HG02642 (cell line): ENCODE results near the gene SH3GLB2.
A peak's percentile ranks its signal among the peaks of the same experiment; 100 is the strongest.

Source experiments
- ATAC-seq: cut with Tn5 transposase; IDR thresholded peaks from one replicate; pipeline ENCODE4 v1.9.1; 2021; ENCODE audit warnings: mild to moderate bottlenecking; ENCODE audit not compliant: unreplicated experiment, poor library complexity

Gene SH3GLB2

DNA sequence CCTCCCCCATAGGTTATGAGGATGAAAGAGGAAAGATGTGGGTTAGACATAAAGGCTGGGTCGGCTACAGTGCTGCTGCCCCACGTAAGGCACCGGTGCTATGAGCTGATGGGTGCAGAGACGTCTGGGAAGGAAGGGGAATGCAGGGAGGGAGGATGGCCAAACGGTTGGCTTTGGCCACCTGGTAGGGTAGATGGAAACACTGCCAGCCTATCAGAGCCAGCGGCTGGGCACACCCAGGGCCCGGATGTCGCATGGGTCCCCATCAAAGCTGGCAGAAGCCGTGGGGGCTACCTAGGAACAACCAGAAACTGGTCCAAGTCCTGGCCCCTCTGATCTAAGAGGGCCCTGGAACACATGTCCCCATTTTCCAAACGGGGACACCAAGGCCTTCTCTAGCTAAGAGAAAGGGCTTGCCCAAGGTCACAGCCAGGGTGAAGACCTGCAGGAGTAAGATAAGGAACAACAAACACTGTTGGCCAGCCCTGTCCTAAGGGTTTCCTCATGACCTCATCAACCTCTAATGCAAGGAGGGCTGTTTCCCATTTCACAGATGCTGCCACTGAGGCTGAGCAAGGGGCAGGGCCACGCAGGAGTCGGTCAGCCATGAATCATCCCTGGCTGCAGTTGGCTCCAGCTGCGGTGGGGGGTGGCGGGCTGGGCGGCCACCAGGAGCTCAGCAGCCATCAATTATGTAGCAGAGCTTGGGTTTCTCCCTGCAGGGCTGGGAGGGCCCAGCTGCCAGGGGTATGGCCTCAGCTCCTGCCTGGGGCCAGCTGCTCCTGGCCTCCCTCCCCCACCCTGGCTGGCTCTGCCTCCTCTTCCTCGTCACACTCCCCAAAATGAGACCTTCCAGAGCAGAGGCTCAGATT lies 4.9 kb downstream of the SH3GLB2 start:
- ATAC-seq = no peak

DNA sequence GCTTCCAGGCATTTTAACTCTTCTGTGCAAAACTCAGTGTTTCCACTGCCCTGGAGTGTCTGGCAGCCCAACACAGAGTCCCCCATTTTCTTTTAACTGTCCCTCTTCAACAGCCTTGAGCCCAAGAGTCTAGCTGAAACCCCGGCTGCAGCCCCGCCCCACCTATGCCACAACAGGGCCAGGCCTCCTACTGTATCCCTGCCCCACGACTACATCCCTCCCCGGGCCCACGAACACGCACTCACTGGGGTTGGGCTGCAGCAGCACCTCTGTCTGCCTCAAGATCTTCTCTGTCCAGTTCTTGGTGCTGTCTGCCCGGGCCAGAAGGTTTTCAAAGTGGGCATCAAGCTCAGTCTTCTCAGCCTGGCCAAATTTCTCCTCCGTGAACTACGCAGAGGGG lies 6.1 kb downstream of the SH3GLB2 start:
- ATAC-seq = no peak

DNA sequence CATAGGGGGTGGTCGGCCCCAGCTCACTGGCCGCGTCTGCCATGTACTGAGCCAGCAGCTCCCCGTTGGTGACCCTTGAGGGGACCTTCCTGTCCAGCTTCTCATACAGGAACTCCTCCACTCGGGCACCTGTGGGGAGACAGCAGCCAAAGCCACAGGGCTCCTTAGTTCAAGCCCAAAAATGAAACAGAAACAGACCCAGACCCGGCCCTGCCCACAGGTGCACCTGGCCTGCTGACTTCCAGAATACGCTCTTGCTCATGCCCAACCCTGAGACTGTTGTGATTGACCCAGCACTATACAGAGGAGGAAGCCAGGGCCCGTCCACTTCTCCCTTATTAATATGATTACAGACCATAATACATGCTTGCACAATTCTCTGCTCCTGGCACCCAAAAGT lies 7.0 kb downstream of the SH3GLB2 start:
- peak; percentile 72 for ATAC-seq

DNA sequence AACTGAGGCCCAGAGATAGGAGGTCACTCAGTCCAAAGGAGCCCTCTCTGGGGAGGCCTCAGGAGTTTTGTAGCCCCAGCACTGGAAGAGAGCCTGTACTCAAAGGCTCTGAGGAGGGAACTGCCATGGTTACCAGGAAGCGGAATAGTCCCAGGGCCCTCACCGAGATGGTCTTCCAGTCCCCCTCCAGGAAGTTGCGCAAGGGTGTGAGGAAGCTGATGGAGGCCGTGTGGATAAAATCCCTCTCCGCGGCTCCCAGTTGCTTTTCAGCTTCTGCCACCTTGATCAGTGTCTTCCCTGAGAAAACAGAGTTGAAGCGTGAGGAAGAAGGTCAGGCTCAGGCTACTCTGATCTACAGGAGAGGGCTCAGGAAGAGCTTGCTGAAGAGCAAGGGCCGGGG lies 13.5 kb downstream of the SH3GLB2 start:
- ATAC-seq = no peak

DNA sequence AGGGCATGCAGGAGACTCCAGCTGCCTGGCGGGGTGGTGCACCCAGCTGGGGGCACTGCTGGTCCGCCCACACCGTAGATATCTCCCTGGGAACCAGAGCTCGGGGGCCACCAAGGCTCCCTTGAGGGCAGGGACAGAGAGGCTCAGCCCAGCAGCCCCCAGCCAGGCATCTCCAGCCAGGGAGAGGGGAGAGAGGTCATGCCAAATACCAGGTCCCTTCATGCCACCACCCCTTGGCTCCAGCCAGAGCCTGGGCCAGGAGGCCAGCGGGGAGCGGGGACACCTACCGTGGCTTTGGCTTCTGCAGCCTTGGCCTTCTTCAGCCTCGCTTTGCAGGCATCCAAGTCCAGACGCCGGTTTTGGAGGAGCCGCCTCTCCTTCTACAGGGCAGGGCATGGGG lies 14.0 kb downstream of the SH3GLB2 start:
- no peak for ATAC-seq

DNA sequence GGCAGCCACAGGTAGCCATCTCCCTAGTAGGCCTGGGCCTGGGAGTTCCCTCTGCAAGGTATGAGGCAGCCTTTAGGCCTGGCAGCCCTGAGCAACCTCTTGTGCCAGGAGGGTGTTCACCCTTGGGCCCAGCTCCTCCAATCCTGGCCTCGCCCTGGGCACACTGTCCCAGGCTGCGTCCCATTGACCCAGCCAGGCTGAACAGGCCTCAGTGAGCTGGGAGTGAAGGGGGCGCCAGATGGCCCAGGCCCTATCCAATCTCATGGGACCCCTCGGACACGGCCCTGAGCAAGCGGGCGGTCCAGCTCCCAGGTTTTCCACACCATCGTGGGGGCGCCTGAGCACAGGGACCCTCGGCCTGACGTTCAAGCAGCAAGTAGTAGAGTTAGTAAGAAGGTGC lies 14.5 kb downstream of the SH3GLB2 start:
- no peak for ATAC-seq

DNA sequence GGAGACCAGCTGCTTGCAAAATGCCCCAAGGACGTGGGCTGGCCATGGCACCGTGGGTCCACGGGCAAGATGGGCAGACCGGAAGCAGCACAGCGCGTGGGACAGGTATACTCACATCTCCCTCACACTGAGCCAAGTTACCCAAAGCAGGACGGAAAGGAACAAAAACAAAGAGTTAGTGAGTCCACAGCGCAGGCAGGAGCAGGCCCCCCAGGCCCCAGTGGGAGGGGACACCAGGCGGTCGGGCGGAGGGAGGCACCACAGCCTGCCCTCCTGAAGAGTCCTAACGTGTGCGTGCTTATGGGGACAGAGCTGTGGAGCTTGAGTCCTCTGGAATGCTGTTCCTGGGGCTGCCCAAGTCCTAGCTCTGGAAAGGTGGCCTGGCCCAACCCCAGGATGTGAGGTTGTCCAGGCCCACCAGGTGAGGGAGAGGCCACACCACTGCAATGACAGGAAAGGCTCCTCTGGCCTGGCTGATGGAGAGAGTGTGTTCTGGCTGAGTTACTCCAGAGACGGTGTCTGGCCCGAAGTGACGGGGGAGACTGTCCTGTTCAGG lies 15.2 kb downstream of the SH3GLB2 start:
- ATAC-seq = no peak

DNA sequence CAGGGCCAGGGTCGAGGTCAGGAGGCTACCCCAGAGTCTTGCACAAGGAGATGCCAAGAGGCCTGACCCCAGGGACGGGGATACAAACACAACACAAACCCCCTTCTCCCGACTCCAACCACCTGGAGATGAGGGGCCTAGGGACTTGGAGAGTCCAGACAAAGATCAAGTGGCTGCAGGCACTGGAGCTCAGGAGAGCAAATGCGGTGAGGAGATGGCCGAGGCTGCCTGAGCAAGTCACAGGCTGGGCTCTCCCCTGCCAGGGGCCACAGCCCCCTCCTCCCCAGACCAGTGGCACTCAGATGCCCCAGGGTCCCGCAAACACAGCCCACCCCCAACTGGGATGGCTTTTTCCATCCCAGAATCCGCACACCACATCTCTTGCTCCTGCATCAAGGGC lies 15.8 kb downstream of the SH3GLB2 start:
- no peak for ATAC-seq

DNA sequence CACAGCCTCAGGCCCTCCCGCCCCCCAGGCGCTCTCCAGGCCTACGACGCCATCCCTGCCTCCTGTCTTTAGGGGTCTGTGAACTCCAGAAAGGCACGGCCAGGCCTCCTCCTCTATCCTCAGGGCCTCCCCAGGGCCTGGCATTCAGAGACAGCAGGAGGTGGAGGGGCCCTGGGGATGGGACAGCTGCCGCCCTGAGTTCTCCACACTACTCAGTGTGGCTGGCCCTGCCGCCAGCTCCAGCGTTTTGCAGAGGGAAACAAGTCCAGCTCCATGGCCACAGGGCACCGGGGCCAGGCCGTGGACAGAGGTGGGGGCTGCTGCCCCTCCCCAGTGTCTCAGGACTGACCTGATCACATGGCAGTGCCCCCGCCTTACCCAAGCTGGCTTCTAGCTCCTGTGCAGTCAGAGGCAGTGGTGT lies 16.4 kb downstream of the SH3GLB2 start:
- no peak for ATAC-seq

DNA sequence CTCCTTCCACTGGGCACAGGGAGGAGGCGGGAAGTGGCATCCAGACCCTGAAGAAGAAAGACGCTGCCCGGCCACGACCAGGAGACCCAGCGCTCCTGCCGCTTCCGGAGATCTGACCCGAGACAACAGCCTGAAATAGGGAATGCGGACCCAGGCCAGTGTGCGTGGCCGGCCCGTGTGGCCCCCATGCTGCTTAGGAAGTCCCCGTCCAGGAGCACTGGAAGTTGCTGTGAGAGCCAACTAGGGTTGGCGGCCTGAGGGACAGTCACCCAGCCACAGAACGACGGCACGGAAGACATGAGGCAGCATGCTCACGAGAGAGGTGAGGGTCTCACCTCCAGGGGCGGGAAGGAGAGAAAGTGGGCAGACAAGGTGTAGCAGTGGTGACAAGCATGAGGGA lies 17.0 kb downstream of the SH3GLB2 start:
- no peak for ATAC-seq

DNA sequence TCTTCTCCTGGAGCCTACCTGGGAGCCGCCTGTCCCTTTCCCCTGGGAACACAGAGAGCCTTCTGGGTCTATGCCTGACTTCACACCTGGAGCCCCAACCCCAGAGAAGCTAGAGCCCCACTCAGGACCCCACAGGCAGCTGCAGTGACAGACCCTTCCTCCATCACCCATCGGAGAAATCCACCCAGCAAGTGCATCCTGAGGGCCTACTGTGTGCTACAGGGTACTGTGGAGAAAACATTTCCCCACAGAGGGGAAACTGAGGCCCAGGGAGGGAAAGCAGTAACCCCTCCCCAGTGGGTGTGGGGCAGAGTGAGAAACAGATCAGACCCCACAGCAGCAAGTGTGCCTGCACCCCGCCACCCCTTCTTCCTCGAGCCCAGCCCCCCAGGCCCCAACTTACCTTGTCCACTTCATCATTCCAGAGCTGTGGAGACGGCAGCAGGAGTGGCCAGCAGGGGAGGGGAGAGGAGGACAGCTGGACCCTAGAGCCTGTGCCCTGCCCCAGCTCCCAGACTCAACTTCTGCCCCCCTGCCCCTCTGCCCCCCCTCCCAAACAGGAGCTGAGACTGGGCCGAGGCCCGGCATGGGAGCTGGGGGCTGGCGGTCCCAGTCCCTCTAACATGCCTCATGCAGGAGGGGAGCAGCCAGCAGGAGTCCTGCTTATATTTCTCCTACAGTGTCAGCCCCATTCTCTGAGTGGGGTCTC lies 17.7 kb downstream of the SH3GLB2 start:
- no peak for ATAC-seq

DNA sequence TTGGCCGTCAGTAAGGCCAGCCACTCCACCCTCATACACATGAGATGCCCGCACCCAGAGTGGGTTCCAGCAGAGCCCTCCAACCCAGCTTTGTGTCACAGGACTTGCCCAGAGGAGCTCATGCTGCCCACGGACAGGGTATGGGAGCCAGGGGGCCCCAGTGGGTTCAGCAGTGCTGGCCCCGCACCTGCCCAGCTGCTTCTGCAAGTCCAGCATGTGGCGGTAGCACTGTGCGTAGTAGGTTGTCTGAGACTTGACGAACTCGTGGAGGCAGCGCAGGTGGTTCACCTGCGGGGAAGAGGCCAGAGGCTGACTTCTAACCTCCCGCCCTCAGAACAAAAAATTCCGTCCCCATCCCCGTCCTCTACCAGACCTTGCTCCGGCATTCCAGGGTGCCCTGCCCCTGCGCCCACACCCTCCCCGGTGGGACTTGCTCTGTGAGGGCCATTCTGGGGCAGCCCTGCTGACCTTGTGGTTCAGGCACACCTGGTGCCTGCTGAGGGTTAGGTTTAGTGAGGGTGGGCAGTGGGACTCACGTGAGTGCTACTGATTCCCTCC lies 18.5 kb downstream of the SH3GLB2 start:
- ATAC-seq = no peak

DNA sequence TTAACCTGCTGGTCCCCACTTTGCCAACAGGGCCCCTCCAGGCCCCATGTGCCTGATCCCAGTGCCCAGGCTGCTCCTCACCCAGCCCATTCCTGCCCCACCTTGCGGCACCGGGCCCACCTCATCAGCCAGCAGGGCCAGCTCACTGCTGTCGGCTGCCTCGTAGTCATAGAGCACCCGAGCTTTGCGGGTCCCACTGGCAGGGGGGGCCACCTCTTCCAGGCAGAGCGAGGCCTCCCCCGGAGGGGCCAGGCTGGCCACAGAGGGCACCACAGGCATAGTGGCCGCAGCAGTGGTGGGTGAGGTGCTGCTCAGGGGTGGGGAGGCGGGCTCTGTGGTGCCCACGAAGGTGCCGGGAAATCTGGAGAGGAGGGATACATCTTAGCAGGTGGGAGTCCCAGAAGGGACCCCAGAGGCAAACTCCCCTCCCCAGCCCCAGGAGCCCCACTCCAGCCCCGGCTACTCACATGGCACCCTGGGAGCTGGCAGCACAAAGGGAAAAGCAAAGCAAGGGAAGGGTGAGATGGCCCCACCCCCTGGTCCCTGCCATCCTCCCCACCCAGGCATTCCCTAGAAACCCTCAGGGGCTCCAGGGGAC lies 19.0 kb downstream of the SH3GLB2 start:
- no peak for ATAC-seq

DNA sequence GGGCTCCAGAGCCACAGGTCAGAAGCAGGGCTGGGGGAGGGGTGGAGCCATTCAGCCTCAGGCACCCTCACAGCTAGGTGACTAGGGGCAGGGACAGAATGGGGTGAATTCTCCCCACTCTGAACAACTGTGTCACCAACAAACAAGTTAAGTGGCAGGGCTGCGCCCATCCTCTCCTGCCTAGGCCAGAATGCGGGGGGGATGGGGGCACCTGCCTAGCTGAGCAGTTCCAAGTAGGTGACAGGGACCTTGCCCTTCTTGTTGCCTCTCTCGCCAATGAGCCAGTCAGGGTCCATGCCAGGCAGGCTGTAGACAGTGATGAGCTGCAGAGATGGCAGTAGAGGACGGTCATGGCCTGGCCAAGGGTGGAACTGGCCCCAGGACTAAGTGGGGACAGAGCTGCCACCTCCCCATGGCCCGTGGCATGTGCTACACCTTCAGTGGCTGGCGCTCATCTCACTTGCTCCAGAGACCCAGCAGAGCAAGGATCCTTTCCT lies 19.6 kb downstream of the SH3GLB2 start:
- no peak for ATAC-seq

DNA sequence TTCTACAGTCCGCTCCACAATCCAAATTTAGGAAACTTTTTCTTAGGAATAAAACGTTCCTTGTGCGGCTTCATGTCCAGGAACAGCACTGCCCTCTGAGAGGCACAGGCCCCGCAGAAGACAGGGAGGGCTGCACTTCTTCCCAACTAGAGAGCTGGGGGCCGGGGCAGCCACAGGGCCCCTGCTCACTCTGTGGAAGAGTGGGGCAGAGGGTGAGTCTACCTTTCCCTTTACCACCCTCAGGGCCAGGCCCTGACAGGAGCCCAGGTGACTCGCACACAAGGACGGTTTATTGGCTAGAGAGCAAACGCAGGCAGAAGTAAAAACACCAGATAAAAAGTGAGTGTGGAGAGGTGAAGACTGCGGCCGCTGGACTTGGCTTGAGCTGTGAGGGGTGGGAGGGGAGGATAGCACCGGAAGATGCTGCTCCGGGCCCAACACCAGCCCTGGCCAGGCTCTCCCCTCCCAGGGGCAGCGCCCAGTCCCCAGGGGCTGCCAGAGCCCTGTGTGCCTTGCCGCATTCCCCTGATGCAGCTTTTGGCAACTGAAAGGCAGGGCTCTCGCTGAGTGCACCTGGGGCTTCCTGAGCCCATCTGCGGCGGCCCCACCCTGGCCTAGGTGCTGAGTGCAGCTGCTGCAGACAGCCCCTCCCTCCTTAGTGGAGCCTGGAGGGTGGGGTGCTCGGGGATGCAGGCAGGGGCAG lies 20.2 kb downstream of the SH3GLB2 start:
- ATAC-seq = no peak

DNA sequence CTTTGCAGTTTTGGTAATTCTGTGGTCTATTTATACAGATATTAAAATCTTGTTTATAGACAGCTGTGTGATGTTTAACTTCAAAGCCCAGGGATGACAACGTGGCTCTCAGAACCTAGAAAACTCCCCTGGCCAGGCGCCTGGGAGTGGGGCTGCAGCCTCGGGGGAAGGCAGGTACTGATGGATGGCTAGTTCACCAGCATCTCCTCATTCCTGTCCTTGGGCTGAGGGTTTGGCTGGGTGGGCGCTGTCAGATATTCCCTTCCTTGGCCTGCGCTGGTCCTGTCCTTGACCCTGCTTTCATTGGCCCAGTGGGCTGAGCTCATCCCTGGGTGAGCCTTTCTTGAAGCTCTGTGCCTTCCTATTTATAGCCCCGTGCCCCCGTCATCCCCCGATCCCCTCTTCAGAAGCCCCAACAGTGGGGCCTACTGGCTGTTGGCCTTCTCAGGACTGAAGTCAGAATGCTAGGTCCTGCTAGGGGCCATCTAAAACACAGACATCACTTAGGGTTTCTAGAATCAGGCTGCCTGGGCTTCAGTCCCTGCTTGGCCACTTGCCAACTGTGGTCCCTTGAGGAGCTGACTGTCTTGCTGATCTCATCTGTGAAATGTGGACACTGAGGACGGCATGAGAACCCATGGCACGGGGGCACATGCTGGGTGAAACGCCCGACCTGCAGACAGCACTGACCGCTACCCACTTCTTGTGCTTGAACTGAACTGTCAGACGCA lies 20.9 kb downstream of the SH3GLB2 start:
- ATAC-seq = no peak

DNA sequence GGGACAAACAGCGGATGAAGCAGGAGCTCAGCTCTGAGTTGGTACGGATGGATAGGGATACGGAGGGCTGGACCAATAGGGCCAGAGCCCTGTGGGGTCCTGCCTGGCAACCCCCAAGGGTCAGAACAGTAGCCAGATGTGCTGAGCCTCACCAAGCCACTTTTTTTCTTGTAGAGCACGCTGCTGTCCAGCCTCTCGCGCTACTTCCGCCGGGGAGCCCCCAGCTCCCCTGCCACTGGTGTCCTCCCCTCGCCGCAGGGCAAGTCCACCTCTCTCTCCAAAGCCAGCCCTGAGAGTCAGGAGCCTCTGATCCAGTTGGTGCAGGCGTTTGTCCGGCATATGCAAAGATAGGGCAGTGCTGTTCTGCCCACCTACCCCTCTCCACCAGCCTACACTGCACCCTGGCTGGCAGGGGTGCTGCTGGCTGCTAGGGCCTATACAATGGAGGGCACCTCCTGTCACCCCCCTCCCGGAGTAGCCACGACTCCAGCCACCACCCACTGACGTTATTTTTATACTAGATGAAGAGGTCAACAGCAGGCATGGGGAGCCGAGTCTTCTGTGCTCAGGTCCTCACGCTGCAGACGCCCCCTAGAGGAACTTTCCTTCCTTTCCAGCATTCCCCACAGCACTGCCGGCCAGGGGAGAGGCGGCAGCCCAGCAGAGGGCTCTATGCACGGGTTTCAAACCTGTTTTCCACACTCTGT lies 21.6 kb downstream of the SH3GLB2 start:
- ATAC-seq = no peak

DNA sequence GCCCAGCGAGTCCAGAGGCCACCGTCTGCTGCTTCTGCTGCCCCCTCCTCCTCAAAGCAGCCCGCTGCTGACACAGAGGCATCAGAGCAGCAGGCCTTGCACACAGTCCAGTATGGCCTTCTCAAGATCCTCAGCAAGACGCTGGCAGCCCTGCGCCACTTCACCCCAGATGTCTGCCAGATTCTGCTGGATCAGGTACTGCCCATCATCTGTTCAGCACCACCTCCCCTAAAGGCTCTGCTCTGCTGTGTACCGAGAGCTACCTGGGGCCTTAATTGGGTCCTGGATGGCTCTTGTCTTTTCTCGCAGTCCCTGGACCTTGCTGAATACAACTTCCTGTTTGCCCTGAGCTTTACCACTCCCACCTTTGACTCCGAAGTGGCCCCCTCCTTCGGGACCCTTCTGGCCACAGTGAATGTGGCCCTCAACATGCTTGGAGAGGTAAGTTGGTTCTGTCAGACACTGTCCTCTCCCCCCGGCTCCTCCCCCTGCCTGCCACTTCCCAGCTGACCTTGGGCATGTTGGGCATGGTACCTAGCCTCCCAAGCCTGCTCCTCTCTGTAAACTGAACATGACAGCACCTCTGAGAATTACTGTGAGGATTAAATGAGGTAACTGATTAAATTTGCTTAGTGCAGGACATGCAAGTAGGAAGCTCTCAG lies 22.7 kb downstream of the SH3GLB2 start:
- no peak for ATAC-seq
